RPMI7951 (cell line): ENCODE data around the gene ABCG5. TPM values are rescaled to one million over a fixed set of nuclear protein-coding genes. Genes with fewer than 3 reads are reported as not detected.

Source experiments
- DNase-seq: peaks from one replicate; pipeline ENCODE4 v3.0.0-alpha.2; 2012; ENCODE audit warnings: low read depth
- total RNA-seq: library from RNA; depleted of rRNA; stranded (reverse); fragments of >200 nt; shearing (Covaris generic); gene quantifications from 2 replicates; pipeline ENCODE4 v1.2.3, GENCODE V29; 2014

ABCG5 gene
- total RNA-seq, 1 experiment from 2014 or later = not detected

DNA sequence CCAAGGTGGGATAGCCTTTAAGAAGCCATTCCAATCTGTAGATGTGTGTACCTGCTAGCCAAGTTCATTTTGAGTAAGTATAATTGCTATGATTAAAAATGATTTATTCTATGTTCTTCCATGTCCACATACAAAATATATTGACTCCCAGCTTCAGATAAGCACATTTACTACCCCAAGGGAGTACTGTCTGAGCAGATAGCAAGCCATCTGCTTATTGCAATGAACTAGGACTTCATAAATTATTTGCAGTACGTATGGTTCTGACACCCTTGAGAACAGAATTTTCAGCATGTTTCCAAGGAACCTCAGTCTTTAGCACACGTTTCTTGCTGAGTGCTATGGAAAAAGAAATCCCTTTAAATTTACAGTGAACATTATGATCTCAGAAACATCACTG is 28.2 kb downstream of the ABCG5 start:
- DNase-seq = no peak

DNA sequence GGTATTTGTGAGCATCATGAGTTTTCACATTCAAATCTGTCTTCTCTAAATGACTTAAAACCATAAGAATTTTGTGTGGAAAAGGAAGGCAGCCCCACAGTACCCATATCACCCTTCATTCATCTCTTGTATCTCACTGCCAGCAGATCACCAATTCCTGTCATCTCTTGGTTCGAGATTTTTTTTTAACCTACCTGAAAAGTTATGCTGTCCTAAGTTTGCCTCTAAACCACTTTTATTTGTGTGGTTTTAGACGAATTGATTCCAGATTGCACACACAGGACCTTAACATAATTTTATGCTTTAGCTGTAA is 32.0 kb downstream of the ABCG5 start:
- no peak for DNase-seq

- DNase-seq = no peak
Measured at GRCh38 chr2:43803113-43803512, 35.5 kb downstream of the ABCG5 start.

GRCh38 chr2:43802135-43802534 is 36.5 kb downstream of the ABCG5 start:
- DNase-seq = no peak

DNA sequence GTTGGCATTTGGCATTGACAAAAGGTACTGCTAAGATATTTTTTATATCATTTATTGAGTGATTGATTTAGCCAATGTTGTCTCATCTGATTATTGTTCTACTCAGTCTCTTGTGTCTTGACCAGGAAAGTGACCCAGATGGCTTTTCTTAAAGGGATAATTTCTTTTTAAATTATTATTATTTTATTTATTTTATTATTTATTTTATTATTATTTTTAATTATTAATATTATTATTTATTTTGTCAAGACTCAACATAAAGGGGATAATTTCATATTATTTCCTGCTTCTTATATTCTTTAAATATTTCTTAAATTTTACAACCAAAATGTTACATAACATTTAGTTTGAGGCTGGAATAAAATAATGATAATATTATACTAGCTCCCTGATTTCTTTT is 37.7 kb downstream of the ABCG5 start:
- no peak for DNase-seq

GRCh38 chr2:43798300-43798699 is 40.3 kb downstream of the ABCG5 start:
- DNase-seq = no peak

DNA sequence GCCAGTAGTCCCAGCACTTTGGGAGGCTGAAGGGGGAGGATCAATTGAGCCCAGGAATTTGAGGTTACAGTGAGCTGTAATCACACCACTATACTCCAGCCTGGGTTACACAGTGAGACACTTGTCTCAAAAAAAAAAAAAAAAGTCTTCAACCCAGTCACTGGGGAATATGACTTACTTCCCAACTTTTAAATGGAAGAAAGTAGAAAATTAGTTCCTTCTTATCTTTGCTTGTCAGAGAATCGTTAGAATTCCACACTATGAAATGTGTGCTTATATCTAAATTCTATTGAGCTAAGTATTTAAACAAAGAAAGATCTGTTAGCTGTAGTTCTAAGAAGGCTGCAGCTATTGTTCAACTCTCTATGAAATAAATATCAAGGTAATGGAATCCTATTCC is 42.4 kb downstream of the ABCG5 start:
- no peak for DNase-seq

DNA sequence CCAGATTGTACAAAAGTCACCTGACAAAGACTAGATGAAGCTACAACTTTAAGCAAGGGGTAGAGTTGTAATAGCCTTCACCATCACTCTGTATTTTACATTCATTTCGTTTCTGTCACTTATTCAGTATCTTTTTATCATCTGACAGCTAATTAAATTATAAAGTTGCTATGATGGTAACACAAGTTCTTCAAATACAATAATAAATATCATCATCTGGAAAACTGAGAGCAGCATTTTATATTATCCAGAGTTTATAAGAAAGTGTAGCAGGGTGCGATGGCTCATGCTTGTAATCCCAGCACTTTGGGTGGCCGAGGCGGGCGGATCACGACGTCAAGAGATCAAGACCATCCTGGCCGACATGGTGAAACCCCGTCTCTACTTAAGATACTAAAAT is 43.7 kb downstream of the ABCG5 start:
- no peak for DNase-seq

DNA sequence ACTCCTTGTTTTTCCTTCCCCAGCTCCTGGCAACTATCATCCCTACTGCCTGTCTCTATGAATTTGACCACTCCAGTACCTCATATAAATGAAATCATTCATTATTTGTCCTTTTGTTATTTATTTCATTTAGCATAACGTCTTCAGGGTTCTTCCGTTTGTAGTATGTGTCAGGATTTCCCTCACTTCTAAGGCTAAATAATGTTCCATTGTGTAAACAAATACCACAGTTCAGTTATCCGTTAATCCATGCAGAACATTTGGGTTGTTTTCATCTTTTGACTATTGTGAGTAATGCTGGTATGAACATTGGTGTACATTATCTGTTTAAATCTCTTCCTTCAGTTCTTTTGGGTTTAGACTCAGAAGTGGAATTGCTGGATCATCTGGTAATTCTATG is 46.0 kb downstream of the ABCG5 start:
- peak; percentile 15 for DNase-seq

- no peak for DNase-seq
Measured at GRCh38 chr2:43791035-43791765, 47.4 kb downstream of the ABCG5 start.

GRCh38 chr2:43790147-43790546 is 48.5 kb downstream of the ABCG5 start:
- DNase-seq = no peak

DNA sequence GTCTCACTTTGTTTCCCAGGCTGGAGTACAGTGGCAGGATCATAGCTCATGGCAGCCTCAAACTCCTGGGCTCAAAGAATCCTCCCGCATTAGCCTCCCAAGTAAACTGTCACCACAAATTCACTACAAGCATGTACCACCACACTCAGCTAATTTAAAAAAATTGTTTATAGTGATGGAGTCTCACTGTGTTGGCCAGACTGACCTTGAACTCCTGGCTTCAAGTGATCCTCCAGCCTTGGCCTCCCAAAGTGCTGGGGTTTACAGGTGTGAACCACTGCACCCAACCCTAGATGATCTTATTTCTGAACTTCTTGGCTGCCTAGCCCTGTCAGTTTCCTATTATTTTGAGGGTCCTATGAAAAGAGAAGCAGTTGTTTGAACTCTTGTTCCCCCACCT is 50.0 kb downstream of the ABCG5 start:
- no peak for DNase-seq

DNA sequence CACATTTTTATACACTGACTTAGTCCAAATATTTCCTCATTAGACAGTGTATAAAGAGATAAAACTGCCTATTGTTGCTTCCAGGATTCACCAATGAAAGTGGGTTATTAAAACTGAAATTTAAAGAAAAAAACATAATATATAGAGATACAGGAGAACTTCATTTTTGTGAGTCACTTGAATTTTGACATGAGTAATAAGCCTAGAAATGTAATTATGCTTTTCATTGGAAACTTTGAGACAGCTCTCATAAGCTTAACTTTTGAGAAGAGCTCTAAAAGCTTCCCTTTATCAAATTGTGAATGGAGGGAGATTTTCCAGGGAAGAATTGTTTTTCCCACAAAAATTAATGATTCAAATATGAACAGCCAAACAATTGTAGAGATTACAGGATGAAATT is 50.7 kb downstream of the ABCG5 start:
- peak; percentile 9 for DNase-seq

DNA sequence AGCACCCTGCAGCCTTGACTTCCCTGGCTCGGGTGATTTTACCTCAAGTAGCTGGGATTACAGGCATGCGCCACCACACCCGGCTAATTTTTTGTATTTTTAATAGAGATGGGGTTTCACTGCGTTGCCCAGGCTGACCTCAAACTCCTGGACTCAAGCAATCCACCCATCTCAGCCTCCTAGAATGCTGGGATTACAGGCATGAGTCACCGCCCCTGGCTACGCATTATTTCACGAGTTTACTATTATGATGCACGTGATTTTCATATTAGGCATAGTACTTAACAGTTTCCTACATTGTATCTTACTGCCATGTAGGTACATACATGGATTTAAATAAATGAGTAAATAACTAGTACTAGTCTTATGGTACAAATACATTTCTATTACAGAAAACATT is 60.4 kb downstream of the ABCG5 start:
- peak; percentile 30 for DNase-seq

DNA sequence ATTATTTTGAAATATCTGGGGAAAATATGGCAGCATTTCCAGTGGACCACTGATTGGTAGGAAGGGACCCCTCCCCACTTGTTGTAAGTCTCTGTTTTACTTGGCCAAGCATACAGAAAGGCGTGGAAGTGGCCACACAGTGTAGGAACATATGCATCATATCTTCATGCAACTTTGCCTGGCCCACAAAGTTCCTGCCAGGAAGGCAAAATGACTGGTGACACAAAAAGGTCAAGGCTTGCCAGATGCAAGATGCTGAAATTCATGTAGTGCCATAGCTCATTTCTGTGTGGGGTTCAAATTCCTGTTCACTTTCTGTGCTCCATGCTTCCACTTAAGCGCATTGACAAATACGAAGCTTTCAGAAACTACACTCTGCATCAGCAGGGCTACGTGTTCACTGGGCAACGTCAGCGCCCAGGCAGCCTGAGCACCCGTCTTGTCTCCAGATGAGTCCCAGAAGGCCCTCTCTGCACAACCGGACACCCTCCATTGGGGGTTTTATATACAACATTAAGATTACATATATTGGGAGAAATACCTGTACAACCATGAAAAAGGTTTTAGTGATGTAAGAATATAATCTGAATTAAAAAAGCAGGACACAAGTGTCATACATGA is 61.2 kb downstream of the ABCG5 start:
- no peak for DNase-seq

GRCh38 chr2:43776324-43776723 is 62.3 kb downstream of the ABCG5 start:
- no peak for DNase-seq

DNA sequence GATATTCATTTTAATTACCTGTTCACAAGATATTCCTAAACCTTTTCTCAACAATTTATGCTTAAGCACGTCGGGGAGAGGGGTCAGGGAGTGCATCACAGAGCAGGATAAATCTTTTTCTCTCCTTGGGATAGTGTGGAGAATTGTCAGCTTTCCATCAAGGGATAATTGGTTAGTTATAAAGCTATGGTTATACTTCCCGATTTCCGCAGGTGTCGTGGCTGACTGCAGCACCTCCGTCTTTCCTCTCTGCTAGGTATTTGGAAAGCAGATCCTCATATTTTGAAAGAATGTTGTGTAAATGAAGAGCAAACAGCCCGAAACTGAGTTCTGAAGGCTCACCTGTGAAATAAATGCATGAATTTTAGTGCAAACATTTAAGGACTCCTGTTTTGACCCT is 64.0 kb downstream of the ABCG5 start:
- no peak for DNase-seq

DNA sequence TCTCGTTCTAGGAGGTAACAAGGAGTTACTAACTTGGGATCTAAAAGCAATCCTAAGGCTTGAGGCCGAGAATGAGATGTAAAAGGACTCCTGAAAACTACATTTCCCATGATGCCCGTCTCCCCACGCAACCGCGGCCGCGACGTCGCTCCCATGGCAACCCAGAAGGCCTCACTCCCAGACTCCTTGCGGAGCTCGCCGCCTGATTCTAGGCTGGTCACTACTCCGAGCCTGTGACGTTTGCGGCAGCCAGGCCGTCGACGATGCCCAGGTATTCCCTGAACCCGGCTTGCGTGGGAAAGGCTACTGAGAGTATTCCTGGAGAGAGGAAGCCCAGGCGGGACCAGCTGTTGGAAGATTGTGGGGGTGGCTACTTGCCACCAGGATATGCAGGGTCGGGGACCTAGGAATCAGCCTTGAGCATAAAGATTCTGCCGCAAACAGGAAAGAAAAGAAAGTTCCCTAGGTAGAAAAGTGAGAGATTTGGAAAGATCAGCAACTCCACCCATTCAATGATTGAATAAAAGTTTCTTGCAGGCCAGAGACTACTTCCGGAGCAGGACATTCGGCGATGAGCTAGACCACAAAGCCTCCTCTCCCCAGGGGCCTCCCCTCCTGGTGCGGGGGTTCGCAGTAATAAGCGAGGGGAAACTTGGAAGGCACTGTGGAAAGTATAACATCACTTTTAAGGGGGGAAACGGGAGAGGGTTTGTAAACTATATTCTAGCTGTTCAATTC is 64.6 kb downstream of the ABCG5 start, which contains the start of gene DYNC2LI1:
DYNC2LI1 (plus strand) TSS at position 164 of the 738 bp plus-strand sequence; CDS start at position 264, 100 bp downstream.
- DNase-seq = peak; percentile 88

DNA sequence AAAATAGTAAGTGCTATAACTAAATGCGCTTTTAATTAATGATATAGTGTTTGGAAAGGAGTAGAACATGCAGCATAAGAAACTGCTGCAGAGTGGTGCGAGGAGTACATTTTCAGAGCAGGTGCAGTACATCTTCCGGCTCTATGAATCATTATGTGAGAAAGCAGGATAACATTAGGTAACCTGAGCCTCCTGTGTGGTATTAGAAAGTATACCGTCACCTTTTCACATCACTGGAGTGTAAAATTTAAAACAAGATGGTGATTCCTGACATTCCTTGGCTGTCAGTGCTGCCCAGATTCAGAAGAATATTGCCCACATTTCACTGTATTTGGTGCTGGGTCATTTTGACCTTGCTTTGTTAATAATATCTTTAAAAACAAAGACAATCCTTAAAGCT is 72.6 kb downstream of the ABCG5 start:
- no peak for DNase-seq

DNA sequence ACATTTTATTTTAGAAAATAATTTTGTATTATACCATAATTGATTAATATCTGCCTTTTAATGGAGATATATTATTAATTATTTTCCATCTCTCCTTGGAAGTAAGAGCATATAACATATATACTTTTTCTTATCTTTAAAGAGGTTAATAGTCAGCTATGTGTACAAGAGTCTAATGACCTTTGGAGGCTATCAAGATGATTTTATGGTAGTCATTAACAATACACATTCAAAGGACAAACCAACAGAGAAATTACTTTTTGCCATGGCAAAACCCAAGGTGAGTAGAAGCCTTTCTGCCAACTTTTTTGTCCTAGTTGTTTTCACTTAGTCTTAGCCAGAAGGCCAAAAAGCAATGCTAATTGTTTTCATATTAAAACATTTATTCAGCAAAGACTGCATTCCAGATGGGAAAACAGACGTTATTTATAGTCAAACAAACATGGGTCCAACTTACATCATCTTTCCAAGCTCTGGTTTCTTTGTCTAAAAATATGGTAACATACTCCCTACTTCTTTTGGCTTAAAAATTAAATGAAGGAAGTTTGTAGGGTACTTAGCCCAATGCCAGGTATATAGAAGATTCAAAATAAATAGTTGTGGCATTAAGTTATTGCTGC is 74.4 kb downstream of the ABCG5 start:
- no peak for DNase-seq

DNA sequence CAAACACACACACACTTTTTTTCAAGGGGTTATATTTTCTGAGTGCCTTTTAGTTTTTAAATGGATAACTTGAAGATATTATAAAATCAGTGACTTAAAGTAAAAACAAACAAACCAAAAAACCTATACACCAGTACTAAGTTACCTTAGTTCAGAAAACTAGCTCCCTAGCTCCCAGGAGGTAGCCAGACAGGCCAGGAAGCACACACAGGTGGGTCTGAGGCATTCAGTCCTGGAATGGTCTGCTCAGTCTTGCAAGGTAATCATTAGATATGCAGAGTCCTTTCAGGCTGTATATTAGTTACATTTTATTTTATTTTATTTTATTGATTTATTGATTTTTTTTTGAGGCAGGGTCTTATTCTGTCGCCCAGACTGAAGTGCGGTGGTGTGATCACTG is 75.5 kb downstream of the ABCG5 start:
- no peak for DNase-seq
